B cell (primary cell): ENCODE results near the gene POLG2. TPM values are rescaled to one million over a fixed set of nuclear protein-coding genes. Genes with fewer than 3 reads are reported as not detected.
A peak's percentile ranks its signal among the peaks of the same experiment; 100 is the strongest.

Experiments used
- ATAC-seq: fragments of 200-7000 bp; cut with Tn5 transposase; one replicate; pipeline ENCODE4 v1.10.0; 2021; ENCODE audit warnings: low read depth, mild to moderate bottlenecking, moderate number of reproducible peaks, moderate library complexity
- CTCF ChIA-PET: fragments of 350-600 bp; sonication (Branson Sonifier 250); formaldehyde crosslinking; loops from one replicate; lab custom pipeline; 2021; ENCODE audit warnings: antibody characterized with exemption, inconsistent platforms; lab: Charles Lee
- POLR2A ChIA-PET: fragments of 350-600 bp; sonication (Branson Sonifier 250); formaldehyde crosslinking; loops from one replicate; lab custom pipeline; 2021; ENCODE audit warnings: antibody characterized with exemption; lab: Charles Lee
- DNase-seq: peaks from one replicate; pipeline ENCODE4 v3.0.0; 2013
- H2AFZ ChIP-seq: 2 replicates; pipeline ENCODE4 v1.6.1; 2012; ENCODE audit warnings: mild to moderate bottlenecking, low read depth, low read length; ENCODE audit not compliant: insufficient read depth, poor library complexity, severe bottlenecking
- H3K27ac ChIP-seq, 2 donors: 1 replicate in 1 of 2; 2 replicates in 1 of 2; pipeline ENCODE4 v1.5.1; 2012 to 2013; ENCODE audit warnings: low read length in 2 of 2, mild to moderate bottlenecking in 2 of 2, moderate library complexity in 1 of 2
- H3K27me3 ChIP-seq, 4 experiments: fragments of 200-600 bp in 1 of 4; sonication (generic) in 1 of 4; replicated peaks in 1 of 4; 1 replicate in 2 of 4; 2 replicates in 2 of 4; pipeline versions ENCODE4 v1.6.1 to v1.7.0; 2013 to 2016; ENCODE audit warnings: low read length in 3 of 4, mild to moderate bottlenecking in 2 of 4, mixed read lengths in 1 of 4, moderate library complexity in 1 of 4; ENCODE audit not compliant: insufficient read depth in 4 of 4, control insufficient read depth in 3 of 4; ENCODE audit errors: control extremely low read depth in 1 of 4
- H3K36me3 ChIP-seq, 2 experiments: replicated peaks in 1 of 2; 1 replicate in 1 of 2; 2 replicates in 1 of 2; pipeline versions ENCODE4 v1.6.1 to v1.7.1; 2013; ENCODE audit warnings: low read length in 1 of 2; ENCODE audit not compliant: insufficient read depth in 2 of 2, control insufficient read depth in 1 of 2; ENCODE audit errors: control extremely low read depth in 1 of 2, extremely low read depth in 1 of 2
- H3K4me1 ChIP-seq, 2 donors: fragments of 200-600 bp in 1 of 2; sonication (generic) in 1 of 2; 1 replicate in 1 of 2; 2 replicates in 1 of 2; pipeline versions ENCODE4 v1.5.1 to v1.6.1; 2013 to 2017; ENCODE audit warnings: low read length in 2 of 2; ENCODE audit not compliant: control insufficient read depth in 2 of 2, insufficient read depth in 2 of 2
- H3K4me2 ChIP-seq: replicated peaks from 2 replicates; pipeline ENCODE3; 2012; ENCODE audit warnings: mild to moderate bottlenecking, low read depth, low read length; ENCODE audit not compliant: poor library complexity, severe bottlenecking
- H3K4me3 ChIP-seq, 5 experiments: fragments of 200-600 bp in 1 of 5; sonication (generic) in 1 of 5; 1 replicate in 3 of 5; 2 replicates in 2 of 5; pipeline versions ENCODE4 v1.5.1 to v1.7.0; 2011 to 2016; ENCODE audit warnings: low read length in 4 of 5, mild to moderate bottlenecking in 4 of 5, low read depth in 2 of 5, control low read depth in 1 of 5, moderate library complexity in 1 of 5; ENCODE audit not compliant: insufficient read depth in 1 of 5; ENCODE audit errors: control extremely low read depth in 1 of 5, extremely low read depth in 1 of 5
- H3K79me2 ChIP-seq: fragments of 200-600 bp; sonication (generic); one replicate; pipeline ENCODE4 v1.6.0; 2016; ENCODE audit warnings: low read length; ENCODE audit not compliant: control insufficient read depth, insufficient read depth
- H3K9ac ChIP-seq: fragments of 200-600 bp; sonication (generic); 2 replicates; pipeline ENCODE4 v1.6.1; 2017; ENCODE audit warnings: mild to moderate bottlenecking, low read length, moderate library complexity
- H3K9me3 ChIP-seq, 3 donors: one replicate each; pipeline versions ENCODE4 v1.6.1 to v1.7.1; 2013; ENCODE audit warnings: low read length in 2 of 3; ENCODE audit not compliant: control insufficient read depth in 2 of 3, insufficient read depth in 1 of 3; ENCODE audit errors: control extremely low read depth in 1 of 3
- H4K20me1 ChIP-seq: 2 replicates; pipeline ENCODE4 v1.6.0; 2012; ENCODE audit warnings: mild to moderate bottlenecking, low read length; ENCODE audit not compliant: insufficient read depth, control insufficient read depth, poor library complexity, severe bottlenecking
- H3K27ac Mint-ChIP-seq: one replicate; pipeline ENCODE4 v1.8.0; 2021; ENCODE audit warnings: mixed read lengths
- H3K27me3 Mint-ChIP-seq: one replicate; pipeline ENCODE4 v1.8.0; 2021; ENCODE audit warnings: mixed read lengths
- H3K4me1 Mint-ChIP-seq: one replicate; pipeline ENCODE4 v1.8.0; 2021; ENCODE audit warnings: mixed read lengths
- H3K4me3 Mint-ChIP-seq: one replicate; pipeline ENCODE4 v1.8.0; 2021; ENCODE audit warnings: mixed read lengths
- H3K9me3 Mint-ChIP-seq: one replicate; pipeline ENCODE4 v1.8.0; 2022; ENCODE audit warnings: mixed read lengths; ENCODE audit not compliant: insufficient read depth
- EZH2 ChIP-seq: IDR thresholded peaks from 2 replicates; pipeline ENCODE4 v1.6.1; 2012; ENCODE audit warnings: borderline replicate concordance, low read depth, mild to moderate bottlenecking, moderate library complexity, low read length; ENCODE audit not compliant: insufficient read depth, poor library complexity, severe bottlenecking
- WGBS: methylation state at CpG from one replicate; pipeline ENCODE4 v1.1.5; 2013; ENCODE audit warnings: missing lambda C conversion rate; ENCODE audit not compliant: insufficient coverage; 5-methylcytosine and 5-hydroxymethylcytosine counted together
- intact Hi-C: fragments of 100-400 bp; cut with micrococcal nuclease; formaldehyde crosslinking; loops from one replicate; pipeline ENCODE4 v1.10.0; 2022
- polyA plus RNA-seq: library from polyadenylated mRNA; depleted of rRNA; stranded (reverse); fragments of >200 nt; gene quantifications from 2 replicates; pipeline ENCODE4 v1.2.3, GENCODE V29; 2012
- total RNA-seq, 2 donors: library from RNA; stranded (reverse); fragments of 120-200 nt in 1 of 2; gene quantifications; 1 replicate in 1 of 2; 2 replicates in 1 of 2; pipeline versions ENCODE4 v1.2.3 to v1.2.4, GENCODE V29; 2013 to 2022
- TF ChIP-seq, protein P1 (sequence below): fragments of 200-600 bp; IDR thresholded peaks from one replicate; pipeline ENCODE4 v1.8.0; 2022; ENCODE audit warnings: antibody characterized with exemption, mild to moderate bottlenecking

The POLG2 gene
- total and polyA plus RNA-seq, 2 donors (not counting 1 experiment from before 2014, with no cell fraction given): 26.9 to 74.5 TPM

DNA sequence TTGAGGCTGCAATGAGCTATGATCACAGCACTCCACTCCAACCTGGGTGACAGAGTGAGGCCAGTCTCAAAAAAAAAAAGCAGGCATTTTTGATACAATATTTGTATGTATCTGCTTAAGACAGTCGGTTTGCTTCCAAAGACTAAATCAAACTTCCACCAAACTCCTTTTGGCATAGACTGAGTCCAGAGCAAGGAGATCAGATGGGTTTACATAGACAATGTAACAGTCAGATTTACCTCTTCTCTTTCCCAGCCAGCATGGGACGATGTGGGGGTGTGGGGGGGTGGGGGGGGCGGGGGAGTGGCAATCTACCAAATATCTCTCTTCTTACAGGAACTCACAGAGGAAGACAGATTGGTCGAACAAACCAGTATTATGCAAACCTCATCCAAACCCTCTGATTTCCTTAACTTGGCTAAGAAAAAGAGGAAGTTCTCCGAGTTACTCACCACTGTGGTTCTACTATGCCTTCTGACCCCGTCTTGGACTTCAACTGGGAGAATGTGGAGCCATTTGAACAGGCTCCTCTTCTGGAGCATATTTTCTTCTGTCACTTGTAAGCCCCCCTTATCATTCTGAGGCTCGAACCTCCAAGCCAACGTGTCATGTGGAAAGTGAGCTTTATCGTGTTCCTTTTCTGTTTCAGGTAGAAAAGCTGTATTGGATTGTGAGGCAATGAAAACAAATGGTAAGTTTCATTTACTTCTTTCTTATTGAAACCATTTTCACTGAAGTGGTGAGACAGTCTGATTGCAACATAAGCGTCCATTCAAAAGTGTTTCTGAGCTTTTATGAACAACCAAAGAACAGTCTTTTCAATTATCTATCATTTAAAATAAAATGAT lies 48.0 kb downstream of the POLG2 start, which contains the start of gene MILR1:
Gene MILR1, plus strand, starts transcription at position 451 of the 848 bp plus-strand sequence. Its CDS starts 54 bp downstream, at position 505.
- no peaks in the 10 kb centered on the region for H4K20me1 ChIP-seq
- WGBS: 0% methylated on average over 1 of the region's 10 CpGs
- no peaks in the 10 kb centered on the region for H3K27me3 ChIP-seq
- peaks cover 24 to 37% of the 10 kb centered on the region in 2 donors for H3K4me1 ChIP-seq
- H3K27ac ChIP-seq: peak within 1 kb of the TSS; percentile 49 to 77
- POLR2A ChIA-PET: interaction anchor here (0.7 to 1.1 kb wide), 2 partner anchors 57 to 58 kb away, joined by 3 read pairs; partner anchors contain the start of genes CEP95 and DDX5
- Mint-ChIP-seq H3K9me3 (no peaks in the 10 kb centered on the region), H3K27me3 (no peaks in the 10 kb centered on the region), H3K27ac (peak within 1 kb of the TSS; percentile 94), H3K4me3 (peak within 1 kb of the TSS; percentile 88), H3K4me1 (peaks cover 40% of the 10 kb centered on the region)
- peak within 1 kb of the TSS; percentile 76 for H2AFZ ChIP-seq
- H3K4me2 ChIP-seq: peak within 1 kb of the TSS; percentile 82
- peaks cover 45% of the 10 kb centered on the region for H3K79me2 ChIP-seq
- H3K9ac ChIP-seq: peak within 1 kb of the TSS; percentile 65
- peak; percentile 96 for ATAC-seq
- peak; percentile 77 for DNase-seq
- intact Hi-C loops: no loop called here
- H3K4me3 ChIP-seq: peak within 1 kb of the TSS in 4 of 5 experiments; percentile 48 to 86 (median 64)
- CTCF ChIA-PET: interaction anchor here (0.7 to 3.3 kb wide), 4 partner anchors 28 to 158 kb away, joined by 3 to 25 read pairs (median 6); partner anchors contain the start of gene POLG2
- peaks cover 2 to 15% of the 10 kb centered on the region in 2 experiments for H3K36me3 ChIP-seq
- H3K9me3 ChIP-seq: no peaks in the 10 kb centered on the region
- no peak for TF ChIP-seq EZH2
- TF ChIP-seq, protein P1, sequence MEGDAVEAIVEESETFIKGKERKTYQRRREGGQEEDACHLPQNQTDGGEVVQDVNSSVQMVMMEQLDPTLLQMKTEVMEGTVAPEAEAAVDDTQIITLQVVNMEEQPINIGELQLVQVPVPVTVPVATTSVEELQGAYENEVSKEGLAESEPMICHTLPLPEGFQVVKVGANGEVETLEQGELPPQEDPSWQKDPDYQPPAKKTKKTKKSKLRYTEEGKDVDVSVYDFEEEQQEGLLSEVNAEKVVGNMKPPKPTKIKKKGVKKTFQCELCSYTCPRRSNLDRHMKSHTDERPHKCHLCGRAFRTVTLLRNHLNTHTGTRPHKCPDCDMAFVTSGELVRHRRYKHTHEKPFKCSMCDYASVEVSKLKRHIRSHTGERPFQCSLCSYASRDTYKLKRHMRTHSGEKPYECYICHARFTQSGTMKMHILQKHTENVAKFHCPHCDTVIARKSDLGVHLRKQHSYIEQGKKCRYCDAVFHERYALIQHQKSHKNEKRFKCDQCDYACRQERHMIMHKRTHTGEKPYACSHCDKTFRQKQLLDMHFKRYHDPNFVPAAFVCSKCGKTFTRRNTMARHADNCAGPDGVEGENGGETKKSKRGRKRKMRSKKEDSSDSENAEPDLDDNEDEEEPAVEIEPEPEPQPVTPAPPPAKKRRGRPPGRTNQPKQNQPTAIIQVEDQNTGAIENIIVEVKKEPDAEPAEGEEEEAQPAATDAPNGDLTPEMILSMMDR: no peak
